ENCODE data around the gene SAMD10.
A peak's percentile ranks its signal among the peaks of the same experiment; 100 is the strongest.

SAMD10 gene

DNA sequence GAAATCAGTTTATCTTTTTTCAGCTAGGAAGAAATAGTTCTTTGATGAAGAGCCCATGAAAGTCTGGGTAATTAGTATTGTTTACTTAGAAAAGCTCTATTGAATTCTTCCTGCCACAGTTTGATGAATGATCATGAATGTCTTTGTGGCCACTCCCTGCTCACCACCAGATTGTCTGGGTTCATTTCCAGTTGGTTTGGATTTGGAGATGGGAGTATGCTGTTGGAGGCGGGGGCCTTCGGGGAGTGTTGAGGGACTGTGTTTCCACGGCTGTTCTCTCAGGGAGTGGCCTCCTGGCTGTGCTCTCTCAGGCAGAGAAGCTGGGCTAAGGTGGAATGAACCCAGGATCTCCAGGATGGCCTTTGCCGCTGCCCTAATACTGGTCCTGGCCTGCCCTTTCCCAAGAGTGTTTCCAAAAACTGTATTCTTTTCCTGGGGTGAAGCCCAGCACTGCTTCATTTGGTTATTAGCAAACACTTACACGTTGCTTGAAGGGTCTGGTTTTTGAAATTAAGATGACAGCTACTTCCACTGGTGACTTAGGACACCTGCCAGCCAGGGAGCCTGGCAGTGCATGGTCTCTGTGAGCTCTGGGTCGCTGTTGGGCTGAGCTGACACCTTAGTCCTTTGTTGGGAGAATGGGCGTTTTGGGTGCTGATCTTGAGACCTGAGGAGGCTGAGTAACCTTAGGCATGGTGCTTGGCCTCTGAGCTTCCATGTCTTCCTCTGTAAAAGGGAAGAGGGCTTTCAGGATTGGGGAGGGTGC, 24.7 kb upstream of the SAMD10 start:
- no peak for TF ChIP-seq Cebpa-rat (IDR thresholded peaks at IDR 0.05)
- peaks cover 84% of the 10 kb centered on the region for H3K4me1 ChIP-seq
- peak overlapping the region; percentile 82 for H3K27ac ChIP-seq
- H3K9me3 ChIP-seq: no peaks in the 10 kb centered on the region; the same call in 1 of the 2 replicates
- peak overlapping the region; percentile 86 for H3K4me2 ChIP-seq
- H3K27me3 ChIP-seq: no peaks in the 10 kb centered on the region
- peak overlapping the region; percentile 15; the same call in 1 of the 2 replicates for H3K4me3 ChIP-seq
- H3K9ac ChIP-seq: peak overlapping the region; percentile 46; the same call in 1 of the 2 replicates
- peaks cover 86% of the 10 kb centered on the region for H4K20me1 ChIP-seq
- H3K36me3 ChIP-seq: peaks cover 56% of the 10 kb centered on the region

DNA sequence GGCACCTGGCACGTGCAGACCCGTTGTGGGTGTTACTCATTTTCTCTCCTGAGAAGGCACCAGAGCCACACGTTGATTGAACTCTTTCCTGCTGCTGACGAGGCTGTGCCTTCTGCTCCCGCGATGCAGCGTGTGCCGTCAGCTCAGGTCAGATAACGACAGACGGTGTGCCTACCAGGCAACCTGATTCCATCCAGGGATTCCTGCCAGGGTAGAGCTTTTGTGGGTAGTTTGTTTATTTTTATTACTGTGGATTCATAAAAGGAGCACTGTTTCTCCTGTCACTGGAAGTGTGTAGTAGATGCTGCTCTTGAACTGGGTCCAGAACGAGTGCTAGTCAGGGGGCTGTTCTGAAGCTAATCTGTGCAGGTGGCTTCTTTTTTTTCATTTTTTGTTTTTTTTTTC, 22.2 kb upstream of the SAMD10 start:
- H3K4me2 ChIP-seq: peak overlapping the region; percentile 86
- no peak for TF ChIP-seq Cebpa-rat (IDR thresholded peaks at IDR 0.05)
- no peak overlapping the region for H3K9ac ChIP-seq
- 0 out of 2 replicates have a peak overlapping the region, but pooled peaks have one; percentile 1 for H3K27ac ChIP-seq
- no peaks in the 10 kb centered on the region for H3K27me3 ChIP-seq
- H3K9me3 ChIP-seq: no peaks in the 10 kb centered on the region
- H3K36me3 ChIP-seq: peaks cover 72% of the 10 kb centered on the region
- peaks cover 58% of the 10 kb centered on the region for H3K4me1 ChIP-seq
- no peak overlapping the region for H3K4me3 ChIP-seq
- H4K20me1 ChIP-seq: peaks cover 66% of the 10 kb centered on the region

DNA sequence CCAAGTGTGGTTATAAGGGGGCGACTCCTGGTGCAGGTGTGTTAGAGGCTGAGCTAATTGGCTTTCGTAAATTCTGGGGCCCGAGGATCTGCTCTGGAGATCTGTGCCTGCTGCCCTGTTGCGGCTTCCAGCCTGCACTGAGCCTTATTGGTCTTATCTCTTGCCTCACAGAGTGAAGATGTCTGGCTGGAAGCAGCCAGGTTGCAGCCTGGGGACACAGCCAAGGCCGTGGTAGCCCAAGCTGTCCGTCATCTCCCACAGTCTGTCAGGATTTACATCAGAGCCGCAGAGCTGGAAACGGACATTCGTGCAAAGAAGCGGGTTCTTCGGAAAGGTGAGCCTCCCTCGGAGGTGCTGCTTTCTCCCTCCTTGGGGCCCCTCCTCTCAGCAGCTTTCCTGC, 21.5 kb upstream of the SAMD10 start:
- no peak overlapping the region for H3K27ac ChIP-seq
- TF ChIP-seq Cebpa-rat (IDR thresholded peaks at IDR 0.05): no peak
- peaks cover 79% of the 10 kb centered on the region for H3K36me3 ChIP-seq
- peak overlapping the region; percentile 86 for H3K4me2 ChIP-seq
- no peaks in the 10 kb centered on the region for H3K9me3 ChIP-seq
- peaks cover 51% of the 10 kb centered on the region for H3K4me1 ChIP-seq
- no peak overlapping the region for H3K4me3 ChIP-seq
- no peaks in the 10 kb centered on the region for H3K27me3 ChIP-seq
- H3K9ac ChIP-seq: no peak overlapping the region
- H4K20me1 ChIP-seq: peaks cover 59% of the 10 kb centered on the region

DNA sequence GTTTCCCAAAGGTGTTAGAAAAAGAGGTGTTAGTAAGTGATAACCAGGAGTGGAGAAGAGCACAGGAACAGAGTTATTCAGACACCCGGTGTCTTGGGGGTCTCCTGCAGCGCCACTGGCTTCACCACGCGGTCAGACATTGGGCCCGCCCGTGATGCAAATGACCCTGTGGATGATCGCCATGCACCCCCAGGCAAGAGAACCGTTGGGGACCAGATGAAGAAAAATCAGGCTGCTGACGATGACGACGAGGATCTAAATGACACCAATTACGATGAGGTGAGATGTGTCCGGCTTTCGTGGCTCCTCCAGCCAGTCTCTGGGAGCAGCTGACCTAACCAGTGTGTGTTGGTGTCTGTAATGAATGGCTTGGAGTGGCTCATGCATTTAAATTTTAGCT, 3.5 kb upstream of the SAMD10 start:
- Histone ChIP-seq H3K27ac (no peak overlapping the region), H4K20me1 (peaks cover 44% of the 10 kb centered on the region), H3K9ac (no peak overlapping the region), H3K9me3 (no peaks in the 10 kb centered on the region), H3K4me3 (no peak overlapping the region), H3K36me3 (peaks cover 56% of the 10 kb centered on the region), H3K27me3 (no peaks in the 10 kb centered on the region), H3K4me2 (peak overlapping the region; percentile 97; the same call in 1 of the 2 replicates), H3K4me1 (peaks cover 41% of the 10 kb centered on the region)
- no peak for TF ChIP-seq Cebpa-rat (IDR thresholded peaks at IDR 0.05)

DNA sequence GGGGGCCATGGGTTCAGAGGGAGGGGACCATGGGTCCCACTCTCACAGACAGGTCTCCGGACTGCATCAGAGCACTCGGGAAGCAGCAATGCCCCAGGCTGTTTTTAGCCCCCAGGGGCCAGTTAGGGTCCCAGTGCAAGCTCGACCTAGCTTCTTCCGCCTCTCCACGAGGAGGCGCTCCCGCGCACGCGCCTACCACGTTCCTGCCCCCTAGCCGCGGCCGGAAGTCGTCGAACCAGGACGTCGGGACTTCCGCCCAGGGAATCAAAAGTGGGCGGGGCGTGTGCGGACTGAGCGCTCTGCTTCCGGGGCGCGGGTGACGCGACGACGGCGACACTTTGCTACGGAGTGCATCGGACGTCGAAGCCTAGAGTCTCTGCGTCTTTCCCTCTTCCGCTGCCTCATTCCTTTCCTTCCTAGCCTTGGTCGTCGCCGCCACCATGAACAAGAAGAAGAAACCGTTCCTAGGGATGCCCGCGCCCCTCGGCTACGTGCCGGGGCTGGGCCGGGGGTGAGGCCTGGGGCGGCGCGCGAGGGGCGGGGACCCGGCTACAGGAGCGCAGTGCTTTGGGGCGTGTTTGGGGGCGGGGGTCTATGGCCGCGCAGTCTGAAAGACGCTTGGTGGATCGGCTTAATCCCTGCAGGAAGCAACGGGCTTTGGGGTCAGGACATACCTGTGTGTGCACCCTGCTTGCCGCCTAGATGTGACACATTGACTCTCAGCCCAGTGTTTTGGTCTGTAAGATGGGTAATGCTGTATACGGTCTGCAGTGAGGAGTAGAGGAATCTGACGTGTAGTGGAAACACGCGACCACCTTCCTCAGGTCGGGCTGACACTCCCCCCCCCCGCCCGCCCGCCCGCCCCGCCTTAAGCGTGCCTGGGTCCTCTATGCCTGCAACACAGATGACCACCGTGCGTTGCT, 1.6 kb upstream of the SAMD10 start, which contains the start of gene PRPF6:
PRPF6 (plus strand) TSS at position 327 of the 923 bp plus-strand sequence; CDS start at position 441, 114 bp downstream.
- Histone ChIP-seq H3K4me1 (peaks cover 52% of the 10 kb centered on the region), H4K20me1 (peaks cover 55% of the 10 kb centered on the region), H3K27ac (peak within 1 kb of the TSS; percentile 79), H3K27me3 (no peaks in the 10 kb centered on the region), H3K4me3 (peak within 1 kb of the TSS; percentile 81), H3K9ac (peak within 1 kb of the TSS; percentile 84), H3K4me2 (peak within 1 kb of the TSS; percentile 97), H3K9me3 (no peaks in the 10 kb centered on the region), H3K36me3 (peaks cover 45% of the 10 kb centered on the region)
- TF ChIP-seq Cebpa-rat (IDR thresholded peaks at IDR 0.05): no peak

DNA sequence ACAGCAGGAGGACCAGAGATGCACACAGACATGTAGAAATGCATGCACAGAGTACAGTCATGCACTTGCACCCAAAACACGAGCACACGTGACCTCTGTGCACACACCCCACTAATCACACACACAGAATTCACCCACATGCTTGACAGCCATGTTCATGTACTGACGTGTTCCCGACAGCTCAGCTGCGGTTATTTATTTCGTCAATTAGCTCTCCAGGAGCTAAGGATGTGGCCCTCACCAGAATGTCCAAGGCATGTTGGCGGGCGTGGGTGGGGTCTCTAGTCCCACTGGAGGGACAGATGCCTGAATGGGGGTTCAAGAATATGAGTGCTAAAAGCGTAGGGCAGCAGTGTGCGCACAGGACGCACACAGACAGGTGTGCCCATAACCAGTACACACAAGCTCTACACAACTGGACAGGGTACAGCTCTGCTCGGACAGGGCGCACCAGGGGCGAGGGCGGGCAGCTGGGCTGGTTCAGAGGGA, 919 bp upstream of the SAMD10 start:
- H3K9ac ChIP-seq: peak overlapping the region; percentile 84
- peaks cover 55% of the 10 kb centered on the region for H4K20me1 ChIP-seq
- H3K4me2 ChIP-seq: peak overlapping the region; percentile 97
- peak overlapping the region; percentile 81 for H3K4me3 ChIP-seq
- H3K27ac ChIP-seq: peak overlapping the region; percentile 79
- TF ChIP-seq Cebpa-rat (IDR thresholded peaks at IDR 0.05): no peak
- H3K9me3 ChIP-seq: no peaks in the 10 kb centered on the region
- H3K27me3 ChIP-seq: no peaks in the 10 kb centered on the region
- peaks cover 45% of the 10 kb centered on the region for H3K36me3 ChIP-seq
- peaks cover 52% of the 10 kb centered on the region for H3K4me1 ChIP-seq

DNA sequence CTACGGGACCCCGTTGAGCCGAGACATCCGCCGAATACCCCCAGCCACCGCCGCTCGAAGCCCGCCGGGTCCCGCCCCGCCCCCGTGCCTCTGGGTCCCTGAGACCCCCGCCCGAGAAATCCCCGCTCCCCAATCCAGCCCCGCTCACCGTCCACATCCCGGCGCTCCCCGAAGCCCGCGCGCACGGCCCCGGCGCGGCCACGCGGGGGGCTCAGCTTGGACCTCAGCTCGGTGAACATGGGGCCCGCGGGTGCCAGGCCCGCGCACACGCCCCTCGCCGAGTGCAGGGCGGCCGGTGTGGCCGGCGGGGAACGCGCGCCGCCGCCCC, 249 bp downstream of the SAMD10 start:
- H3K27ac ChIP-seq: peak overlapping the region; percentile 79
- H3K9ac ChIP-seq: peak overlapping the region; percentile 84
- peaks cover 45% of the 10 kb centered on the region for H4K20me1 ChIP-seq
- H3K36me3 ChIP-seq: peaks cover 45% of the 10 kb centered on the region
- peak overlapping the region; percentile 81 for H3K4me3 ChIP-seq
- peaks cover 52% of the 10 kb centered on the region for H3K4me1 ChIP-seq
- H3K27me3 ChIP-seq: no peaks in the 10 kb centered on the region
- peak overlapping the region; percentile 97 for H3K4me2 ChIP-seq
- no peak for TF ChIP-seq Cebpa-rat (IDR thresholded peaks at IDR 0.05)
- H3K9me3 ChIP-seq: no peaks in the 10 kb centered on the region

DNA sequence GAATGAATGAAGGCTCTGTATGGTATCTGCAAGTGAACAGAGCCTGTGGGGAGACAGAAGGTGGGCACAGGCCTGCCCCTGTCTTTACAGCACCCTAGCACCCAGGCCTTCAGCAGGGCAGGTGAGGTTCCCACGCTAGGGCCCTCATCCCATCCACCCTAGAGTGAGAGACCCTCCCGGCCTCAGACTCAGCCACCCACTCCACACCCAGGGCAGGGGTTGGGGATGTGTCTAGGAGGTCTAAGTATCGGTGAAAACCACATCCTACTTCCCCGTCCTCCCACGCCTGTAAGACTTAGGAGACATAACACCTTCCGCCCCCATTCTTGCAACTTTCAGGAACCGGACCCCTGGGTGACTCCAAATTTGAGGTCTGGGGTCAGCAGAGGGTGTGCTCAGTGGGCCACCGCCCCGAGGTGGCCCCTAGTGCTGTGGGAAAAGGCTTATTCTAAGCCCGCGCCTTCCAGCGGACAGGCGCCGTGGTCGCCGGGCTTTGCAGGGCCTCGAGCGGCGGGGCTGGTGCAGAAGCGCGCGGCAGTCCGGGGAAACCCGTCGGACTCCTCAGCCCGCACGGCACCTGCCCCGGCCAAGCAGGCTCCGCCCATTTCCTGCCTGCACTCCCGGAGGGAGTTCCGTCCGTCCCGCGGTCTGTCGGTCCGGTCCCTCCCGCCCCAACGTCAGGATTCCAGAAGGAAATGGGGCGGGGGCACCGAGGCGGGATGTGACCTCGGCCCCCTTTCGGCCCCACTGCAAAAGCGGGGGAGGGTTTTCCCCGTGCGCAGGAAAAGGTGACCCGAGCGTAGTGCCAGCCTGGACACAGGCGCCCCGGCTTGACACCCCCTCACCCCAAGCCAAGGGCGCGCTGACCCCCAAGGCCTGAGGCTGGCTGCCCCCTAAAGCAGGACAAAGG, 868 bp downstream of the SAMD10 start:
- no peaks in the 10 kb centered on the region for H3K9me3 ChIP-seq
- H3K27me3 ChIP-seq: no peaks in the 10 kb centered on the region
- peaks cover 40% of the 10 kb centered on the region for H3K36me3 ChIP-seq
- peak overlapping the region; percentile 81 for H3K4me3 ChIP-seq
- peaks cover 54% of the 10 kb centered on the region for H3K4me1 ChIP-seq
- peak overlapping the region; percentile 84 for H3K9ac ChIP-seq
- peak overlapping the region; percentile 97 for H3K4me2 ChIP-seq
- no peak for TF ChIP-seq Cebpa-rat (IDR thresholded peaks at IDR 0.05)
- peak overlapping the region; percentile 79 for H3K27ac ChIP-seq
- peaks cover 39% of the 10 kb centered on the region for H4K20me1 ChIP-seq
